HUES64 (cell line): Measurements from ENCODE around the gene PRDX3.

Experiments
- H3K27ac ChIP-seq: 2 replicates; pipeline ENCODE4 v1.7.0; 2013; ENCODE audit warnings: low read depth, low read length, inconsistent platforms
- H3K27me3 ChIP-seq: 2 replicates; pipeline ENCODE4 v1.6.1; 2013; ENCODE audit warnings: mild to moderate bottlenecking, low read length; ENCODE audit not compliant: insufficient read depth
- H3K36me3 ChIP-seq: 2 replicates; pipeline ENCODE4 v1.6.1; 2013; ENCODE audit warnings: mild to moderate bottlenecking, low read length; ENCODE audit not compliant: insufficient read depth
- H3K4me1 ChIP-seq: 2 replicates; pipeline ENCODE4 v1.6.1; 2013; ENCODE audit warnings: mild to moderate bottlenecking, low read length, moderate library complexity; ENCODE audit not compliant: insufficient read depth
- H3K4me3 ChIP-seq: 2 replicates; pipeline ENCODE4 v1.5.1; 2013; ENCODE audit warnings: mild to moderate bottlenecking, low read length, moderate library complexity
- H3K9ac ChIP-seq: 2 replicates; pipeline ENCODE4 v1.6.1; 2013; ENCODE audit warnings: mild to moderate bottlenecking, low read depth, low read length
- H3K9me3 ChIP-seq: 2 replicates; pipeline ENCODE4 v1.6.1; 2013; ENCODE audit warnings: low read depth, low read length; ENCODE audit not compliant: insufficient read depth
- WGBS: fragments of 150-250, 120-280 bp; methylation state at CpG from one replicate; pipeline ENCODE4 v1.1.7; 2013; ENCODE audit warnings: missing lambda C conversion rate; 5-methylcytosine and 5-hydroxymethylcytosine counted together

PRDX3 gene

DNA sequence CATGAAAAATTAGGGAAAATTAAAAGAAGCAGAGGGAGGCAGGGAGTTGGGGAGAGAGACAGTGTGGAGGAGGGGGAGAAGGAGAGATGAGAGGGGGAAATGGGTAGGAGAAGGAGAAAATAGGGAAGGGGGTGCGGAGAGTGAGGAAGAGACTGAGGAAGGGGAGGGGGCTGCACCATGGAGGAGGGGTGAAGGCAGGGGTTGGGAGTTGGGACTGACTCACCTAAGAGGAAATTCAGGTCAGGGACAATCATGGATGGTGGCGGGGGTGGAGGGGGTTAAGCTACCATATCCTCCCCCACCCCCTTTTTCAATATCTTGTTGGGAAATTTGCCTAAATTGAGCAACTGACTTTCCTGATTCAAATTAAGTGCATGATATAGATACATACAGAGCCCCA, 36.8 kb upstream of the PRDX3 start:
- Histone ChIP-seq H3K9ac (no peak overlapping the region), H3K27ac (no peak overlapping the region), H3K36me3 (no peaks in the 10 kb centered on the region), H3K4me1 (peaks cover 27% of the 10 kb centered on the region; the same call in 1 of the 2 replicates), H3K4me3 (no peak overlapping the region), H3K27me3 (no peaks in the 10 kb centered on the region), H3K9me3 (no peaks in the 10 kb centered on the region)
- 84% methylated on average over 1 of the region's 2 CpGs for WGBS

GRCh38 chr10:119211625-119212441, 33.2 kb upstream of the PRDX3 start:
- Histone ChIP-seq H3K4me3 (no peak overlapping the region), H3K36me3 (no peaks in the 10 kb centered on the region), H3K27me3 (peaks cover 19% of the 10 kb centered on the region), H3K9ac (no peak overlapping the region; the same call in 1 of the 2 replicates), H3K4me1 (peaks cover 44% of the 10 kb centered on the region), H3K27ac (no peak overlapping the region), H3K9me3 (no peaks in the 10 kb centered on the region)
- 35% methylated on average over 12 of the region's 12 CpGs for WGBS

DNA sequence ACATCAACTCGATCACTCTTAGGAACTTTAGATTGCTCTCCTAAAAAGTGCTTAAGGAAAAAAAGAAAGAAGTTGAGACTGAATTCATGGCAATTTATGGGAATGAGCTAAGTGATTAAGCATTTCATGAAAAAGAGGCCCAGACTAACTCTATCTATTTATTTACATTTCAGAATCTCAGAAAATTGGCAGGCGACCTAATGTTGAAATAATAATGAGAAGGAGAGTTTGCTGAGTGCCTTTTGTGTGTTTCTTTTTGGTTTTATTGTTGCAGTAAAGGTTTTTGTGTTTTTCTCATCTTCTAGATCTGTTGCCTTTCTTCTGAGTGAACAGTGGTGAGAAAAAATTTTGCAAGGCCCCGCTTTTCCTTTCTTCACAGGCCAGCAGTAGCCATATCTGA, 32.6 kb upstream of the PRDX3 start:
- WGBS = 94% methylated on average over 3 of the region's 3 CpGs
- Histone ChIP-seq H3K4me1 (peaks cover 44% of the 10 kb centered on the region), H3K4me3 (no peak overlapping the region), H3K27me3 (peaks cover 19% of the 10 kb centered on the region), H3K36me3 (no peaks in the 10 kb centered on the region), H3K27ac (no peak overlapping the region), H3K9ac (no peak overlapping the region), H3K9me3 (no peaks in the 10 kb centered on the region)

DNA sequence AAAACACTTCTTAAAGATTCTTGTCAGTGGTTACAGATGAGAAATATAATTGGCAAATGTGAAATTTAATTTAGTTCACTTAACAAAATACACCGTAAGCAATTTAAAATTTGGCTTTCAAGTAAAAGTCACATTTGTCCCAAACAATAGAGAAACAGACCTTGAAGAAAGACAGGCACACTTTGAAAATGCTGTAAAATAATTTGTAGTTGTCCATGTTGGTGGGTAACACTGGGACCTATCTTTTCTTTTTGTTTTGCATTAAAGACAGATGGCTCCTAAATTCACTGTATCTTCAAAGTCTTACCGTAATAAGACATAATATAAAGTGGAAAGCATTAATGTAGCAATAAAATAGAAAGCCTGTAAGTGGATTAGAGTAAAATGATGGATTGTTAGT, 32.0 kb upstream of the PRDX3 start:
- Histone ChIP-seq H3K4me3 (no peak overlapping the region), H3K27ac (no peak overlapping the region), H3K9me3 (no peaks in the 10 kb centered on the region), H3K4me1 (peaks cover 41% of the 10 kb centered on the region), H3K36me3 (no peaks in the 10 kb centered on the region), H3K9ac (no peak overlapping the region), H3K27me3 (peaks cover 19% of the 10 kb centered on the region)
- WGBS = no CpG with 5 or more reads among the region's 2 CpGs

GRCh38 chr10:119209736-119210355, 31.2 kb upstream of the PRDX3 start:
- Histone ChIP-seq H3K4me1 (peaks cover 38% of the 10 kb centered on the region), H3K9me3 (no peaks in the 10 kb centered on the region), H3K4me3 (peak overlapping the region; percentile 36), H3K36me3 (no peaks in the 10 kb centered on the region), H3K27ac (no peak overlapping the region), H3K27me3 (peaks cover 19% of the 10 kb centered on the region), H3K9ac (no peak overlapping the region)
- WGBS = 41% methylated on average over 8 of the region's 9 CpGs

DNA sequence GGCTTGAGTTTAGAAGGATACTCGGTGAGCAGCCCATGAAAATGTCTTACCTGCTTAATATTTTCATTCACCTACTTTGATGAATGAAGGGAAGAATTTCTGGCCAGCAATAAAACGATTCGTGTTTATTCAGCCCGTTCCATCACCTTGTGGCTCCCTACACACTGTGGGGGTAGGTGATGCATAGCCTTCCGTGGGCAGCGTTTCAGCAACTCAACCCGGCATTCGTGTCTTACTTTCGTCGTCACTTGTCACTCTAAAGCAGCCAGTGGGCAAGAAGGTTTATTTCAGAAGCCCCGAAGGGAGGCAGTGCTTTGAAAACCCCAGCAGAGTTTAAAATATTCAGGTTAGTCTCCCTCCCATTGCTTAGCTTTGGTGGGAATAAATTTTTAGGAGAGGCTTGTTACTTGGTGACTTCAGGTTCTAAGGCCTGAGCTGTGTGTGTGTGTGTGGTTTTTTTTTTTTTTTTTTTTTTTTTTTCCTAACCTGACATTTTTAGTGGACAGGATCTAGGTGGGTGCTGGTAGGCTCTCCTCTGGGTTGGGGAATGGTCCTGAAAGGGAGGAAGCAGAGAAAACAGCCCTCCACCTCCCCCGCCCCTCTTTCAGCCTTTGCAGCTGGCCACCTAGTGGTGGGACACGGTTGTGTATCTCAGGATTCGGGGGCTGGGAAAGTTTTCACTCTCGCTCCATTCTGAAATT, 30.6 kb upstream of the PRDX3 start:
- 20% methylated on average over 13 of the region's 15 CpGs for WGBS
- Histone ChIP-seq H3K27me3 (peaks cover 19% of the 10 kb centered on the region), H3K27ac (no peak overlapping the region), H3K4me1 (peaks cover 38% of the 10 kb centered on the region), H3K9ac (no peak overlapping the region), H3K9me3 (no peaks in the 10 kb centered on the region), H3K36me3 (no peaks in the 10 kb centered on the region), H3K4me3 (peak overlapping the region; percentile 75; the same call in 1 of the 2 replicates)

GRCh38 chr10:119208553-119208940, 29.9 kb upstream of the PRDX3 start:
- no peak overlapping the region for H3K27ac ChIP-seq
- no peak overlapping the region; the same call in 1 of the 2 replicates for H3K9ac ChIP-seq
- H3K4me1 ChIP-seq = peaks cover 38% of the 10 kb centered on the region
- H3K9me3 ChIP-seq = no peaks in the 10 kb centered on the region
- H3K4me3 ChIP-seq = peak overlapping the region; percentile 75
- peaks cover 19% of the 10 kb centered on the region for H3K27me3 ChIP-seq
- H3K36me3 ChIP-seq = no peaks in the 10 kb centered on the region
- WGBS = 47% methylated on average over 3 of the region's 3 CpGs

DNA sequence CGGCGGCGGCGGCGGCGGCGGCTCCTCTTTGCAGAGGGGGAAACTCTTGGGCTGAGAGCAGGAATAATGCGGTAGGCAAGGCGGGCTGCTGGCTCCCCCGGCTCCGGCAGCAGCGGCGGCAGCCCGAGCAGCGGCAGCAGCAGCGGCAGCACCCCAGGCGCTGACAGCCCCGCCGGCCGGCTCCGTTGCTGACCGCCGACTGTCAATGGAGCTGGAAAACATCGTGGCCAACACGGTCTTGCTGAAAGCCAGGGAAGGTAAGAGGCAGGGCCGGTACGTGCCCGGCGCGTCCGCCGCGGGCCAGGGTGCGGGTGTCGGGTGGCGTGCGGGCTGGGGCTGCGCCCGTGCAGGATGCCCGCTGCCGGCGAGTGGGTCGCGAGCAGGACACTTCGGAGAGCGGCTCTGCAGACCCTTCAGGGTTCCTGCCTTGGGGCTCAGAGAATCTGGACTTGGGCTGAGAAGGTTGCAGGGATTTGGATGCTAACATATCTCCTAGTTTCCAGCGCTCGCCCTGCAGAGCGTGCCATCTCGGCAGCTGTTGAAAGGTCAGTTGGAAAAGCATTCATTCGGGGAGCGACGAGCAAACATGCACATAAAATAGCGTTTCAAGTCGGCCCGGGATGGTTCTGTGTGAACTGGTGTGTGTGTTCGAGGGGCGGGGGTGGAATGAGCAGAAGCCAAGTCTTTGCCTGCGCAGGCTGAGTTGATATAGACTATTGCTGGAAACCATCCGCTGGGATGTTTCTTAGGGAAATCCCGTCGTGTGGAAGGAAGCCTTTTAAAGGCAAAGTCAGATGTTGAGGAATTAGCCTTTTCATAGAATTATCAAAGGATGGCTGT, 29.3 kb upstream of the PRDX3 start:
- H3K4me1 ChIP-seq = peaks cover 38% of the 10 kb centered on the region
- H3K9me3 ChIP-seq = no peaks in the 10 kb centered on the region
- peaks cover 19% of the 10 kb centered on the region for H3K27me3 ChIP-seq
- WGBS = under 1% methylated on average over 62 of the region's 62 CpGs
- H3K36me3 ChIP-seq = no peaks in the 10 kb centered on the region
- H3K27ac ChIP-seq = no peak overlapping the region
- peak overlapping the region; percentile 75 for H3K4me3 ChIP-seq
- no peak overlapping the region; the same call in 1 of the 2 replicates for H3K9ac ChIP-seq

GRCh38 chr10:119207366-119207666, 28.7 kb upstream of the PRDX3 start, which contains the start of gene GRK5:
GRK5 (plus strand) TSS chr10:119207571; CDS start chr10:119207918, 347 bp downstream.
- no peaks in the 10 kb centered on the region for H3K36me3 ChIP-seq
- H3K27me3 ChIP-seq = peaks cover 19% of the 10 kb centered on the region
- WGBS = 2% methylated on average over 31 of the region's 34 CpGs
- H3K27ac ChIP-seq = peak within 1 kb of the TSS; percentile 70; the same call in 1 of the 2 replicates
- H3K4me3 ChIP-seq = peak within 1 kb of the TSS; percentile 75
- peak within 1 kb of the TSS; percentile 93 for H3K9ac ChIP-seq
- peaks cover 35% of the 10 kb centered on the region for H3K4me1 ChIP-seq
- H3K9me3 ChIP-seq = no peaks in the 10 kb centered on the region

DNA sequence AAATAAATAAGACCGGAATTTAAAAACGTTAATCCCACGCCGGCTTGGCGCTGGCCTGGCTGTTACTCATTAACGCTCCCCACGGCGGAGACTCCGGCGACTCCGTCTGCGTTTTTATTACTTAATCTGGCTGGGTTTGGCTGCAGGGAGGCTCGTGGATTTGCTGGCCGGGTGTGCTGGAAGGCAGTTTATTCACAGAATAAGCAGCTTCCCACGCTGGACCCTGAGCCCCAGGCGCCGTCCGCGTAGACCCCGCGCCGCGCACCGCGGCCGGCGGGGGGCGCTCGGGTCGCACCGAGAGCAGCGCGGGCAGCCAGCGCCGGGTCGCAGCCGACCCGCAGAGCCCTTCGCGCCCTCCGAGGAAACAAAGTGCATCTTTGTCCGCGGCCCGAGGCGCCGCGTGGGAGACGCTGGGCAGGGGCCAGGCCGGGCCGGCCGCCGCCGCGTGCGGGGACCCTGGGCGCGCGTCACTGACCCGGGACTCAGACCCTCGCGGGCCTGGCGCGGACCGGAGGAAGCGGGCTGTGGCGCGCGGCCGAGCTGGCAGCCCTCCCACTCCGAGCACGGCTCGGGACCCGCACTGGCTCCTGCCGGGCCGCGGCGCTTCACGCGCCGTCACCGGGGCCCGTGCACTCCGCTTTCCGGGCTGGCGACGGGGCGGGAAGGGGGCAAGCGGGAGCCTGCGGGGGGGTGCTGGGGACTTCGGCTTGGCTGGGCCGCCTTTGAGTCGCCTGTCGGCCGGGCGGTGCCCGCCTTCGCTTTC, 28.2 kb upstream of the PRDX3 start:
- peak overlapping the region; percentile 70; the same call in 1 of the 2 replicates for H3K27ac ChIP-seq
- peak overlapping the region; percentile 75 for H3K4me3 ChIP-seq
- peak overlapping the region; percentile 93 for H3K9ac ChIP-seq
- H3K27me3 ChIP-seq = peaks cover 19% of the 10 kb centered on the region
- H3K9me3 ChIP-seq = no peaks in the 10 kb centered on the region
- H3K4me1 ChIP-seq = peaks cover 30% of the 10 kb centered on the region
- 2% methylated on average over 97 of the region's 97 CpGs for WGBS
- no peaks in the 10 kb centered on the region for H3K36me3 ChIP-seq
